K562 (cell line): ENCODE results near the gene CDCA5. TPM values are rescaled to one million over a fixed set of nuclear protein-coding genes. Genes with fewer than 3 reads are reported as not detected.
A peak's percentile ranks its signal among the peaks of the same experiment; 100 is the strongest.

ENCODE experiments used
- ARID3B ChIP-seq: fragments of 250-450 bp; sonication (Bioruptor Pico); IDR thresholded peaks from 2 replicates; pipeline ENCODE4 v1.4.0; 2020; ENCODE audit warnings: borderline replicate concordance
- CEBPB ChIP-seq: fragments of 450-650 bp; IDR thresholded peaks from 2 replicates; pipeline ENCODE4 v1.6.1; 2016; ENCODE audit warnings: missing genetic modification characterization, missing compliant biosample characterization
- DACH1 ChIP-seq: fragments of 450-650 bp; IDR thresholded peaks from 2 replicates; pipeline ENCODE4 v1.6.1; 2018; ENCODE audit not compliant: partially characterized antibody
- ELF4 ChIP-seq: fragments of 450-650 bp; formaldehyde crosslinking; IDR thresholded peaks from 2 replicates; pipeline ENCODE4 v1.4.0; 2022; ENCODE audit warnings: missing genetic modification characterization
- EZH2 ChIP-seq: IDR thresholded peaks from 2 replicates; pipeline ENCODE4 v1.6.1; 2012; ENCODE audit warnings: low read depth, mild to moderate bottlenecking, inconsistent platforms, low read length, borderline replicate concordance
- FOXK1 ChIP-seq: sonication (generic); formaldehyde crosslinking; IDR thresholded peaks from 2 replicates; pipeline ENCODE4 v1.8.0; 2022; ENCODE audit warnings: missing genetic modification reagents, mild to moderate bottlenecking, borderline replicate concordance
- GABPA ChIP-seq: fragments of 200-800 bp; sonication (Bioruptor generic); conservative IDR thresholded peaks from 2 replicates; pipeline ENCODE4 v1.6.1; 2016; ENCODE audit warnings: low read depth, missing genetic modification characterization, missing compliant biosample characterization
- HNRNPH1 ChIP-seq: fragments of 200-400 bp; formaldehyde crosslinking; optimal IDR thresholded peaks from 2 replicates; pipeline ENCODE3; 2017; ENCODE audit warnings: low read depth, mild to moderate bottlenecking, low read length, moderate library complexity
- KLF16 ChIP-seq: IDR thresholded peaks from 2 replicates; pipeline ENCODE4 v1.6.1; 2016; ENCODE audit warnings: antibody characterized with exemption
- SP1 ChIP-seq: sonication (generic); formaldehyde crosslinking; IDR thresholded peaks from 2 replicates; pipeline ENCODE4 v1.8.1; 2022; ENCODE audit warnings: mild to moderate bottlenecking, missing genetic modification reagents
- TAL1 ChIP-seq: fragments of 450-650 bp; IDR thresholded peaks from 2 replicates; pipeline ENCODE4 v1.6.1; 2016; ENCODE audit warnings: mild to moderate bottlenecking
- TSC22D4 ChIP-seq: fragments of 450-650 bp; IDR thresholded peaks from 2 replicates; pipeline ENCODE4 v1.6.1; 2016; ENCODE audit warnings: missing genetic modification characterization, missing biosample characterization, control low read depth
- U2AF1 ChIP-seq: fragments of 200-400 bp; formaldehyde crosslinking; optimal IDR thresholded peaks from 2 replicates; pipeline ENCODE3; 2017; ENCODE audit warnings: mild to moderate bottlenecking, low read depth, low read length, moderate library complexity
- XRCC5 ChIP-seq: fragments of 200-400 bp; formaldehyde crosslinking; IDR thresholded peaks from 2 replicates; pipeline ENCODE4 v1.6.1; 2017; ENCODE audit warnings: low read depth, mild to moderate bottlenecking, low read length
- ZFP1 ChIP-seq: fragments of 450-650 bp; formaldehyde crosslinking; IDR thresholded peaks from 2 replicates; pipeline ENCODE4 v1.4.0; 2020; ENCODE audit warnings: mild to moderate bottlenecking, mixed read lengths
- ZFPM2 ChIP-seq: fragments of 250-450 bp; sonication (Bioruptor Pico); IDR thresholded peaks from 2 replicates; pipeline ENCODE4 v1.5.1; 2022; ENCODE audit warnings: mild to moderate bottlenecking
- ZNF76 ChIP-seq: fragments of 250-450 bp; sonication (Bioruptor Pico); IDR thresholded peaks from 2 replicates; pipeline ENCODE4 v1.4.0; 2020; ENCODE audit warnings: mild to moderate bottlenecking, moderate library complexity, borderline replicate concordance
- polyA plus RNA-seq, 8 experiments: library from polyadenylated mRNA; depleted of rRNA in 4 of 8; stranded (reverse) in 5 of 8; unstranded in 3 of 8; fragments of >200 nt; fragmentation: Nextera tagmentation in 2 of 8; fragmentation: Illumina TruSeq in 1 of 8; extraction: Ambion mirVana in 2 of 8; extraction: Trizol in 1 of 8; gene quantifications; 2 replicates each; pipeline versions ENCODE4 v1.2.1 to v1.2.3, GENCODE V29; 2011 to 2014; ENCODE audit warnings: inconsistent platforms in 1 of 8, missing spikeins in 1 of 8
- total RNA-seq, 7 experiments: library from RNA; depleted of rRNA in 6 of 7; stranded (reverse); fragments of >200 nt in 6 of 7; fragmentation: Illumina TruSeq in 2 of 7; extraction: Trizol in 2 of 7; gene quantifications; 2 replicates each; pipeline versions ENCODE4 v1.2.1 to v1.2.3, GENCODE V29; 2011 to 2021; ENCODE audit warnings: low replicate concordance in 1 of 7
- TF ChIP-seq, protein P1 (sequence below): fragments of 450-650 bp; IDR thresholded peaks from 2 replicates; pipeline ENCODE4 v1.6.1; 2016
- TF ChIP-seq, protein P2 (sequence below): fragments of 150-350 bp; IDR thresholded peaks from 2 replicates; pipeline ENCODE4 v1.6.1; 2014; ENCODE audit warnings: low read depth, mild to moderate bottlenecking, low read length, borderline replicate concordance
- TF ChIP-seq, protein P3 (sequence below): sonication (generic); formaldehyde crosslinking; IDR thresholded peaks from 2 replicates; pipeline ENCODE4 v1.8.1; 2023; ENCODE audit warnings: mild to moderate bottlenecking, missing genetic modification reagents

CDCA5 gene
- total and polyA plus RNA-seq, 9 of the 15 experiments (the other 6 are each of a cell fraction or from before 2014, with no cell fraction given), result 18.9 to 94.3 (median 64.6) TPM

- TF ChIP-seq, protein P1, sequence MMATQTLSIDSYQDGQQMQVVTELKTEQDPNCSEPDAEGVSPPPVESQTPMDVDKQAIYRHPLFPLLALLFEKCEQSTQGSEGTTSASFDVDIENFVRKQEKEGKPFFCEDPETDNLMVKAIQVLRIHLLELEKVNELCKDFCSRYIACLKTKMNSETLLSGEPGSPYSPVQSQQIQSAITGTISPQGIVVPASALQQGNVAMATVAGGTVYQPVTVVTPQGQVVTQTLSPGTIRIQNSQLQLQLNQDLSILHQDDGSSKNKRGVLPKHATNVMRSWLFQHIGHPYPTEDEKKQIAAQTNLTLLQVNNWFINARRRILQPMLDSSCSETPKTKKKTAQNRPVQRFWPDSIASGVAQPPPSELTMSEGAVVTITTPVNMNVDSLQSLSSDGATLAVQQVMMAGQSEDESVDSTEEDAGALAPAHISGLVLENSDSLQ, result no peak
- TF ChIP-seq ZFP1 (no peak), KLF16 (no peak), ZFPM2 (CRISPR knock-in tag) (no peak), TSC22D4 (no peak), CEBPB (no peak), XRCC5 (no peak), GABPA (tag) (peak; percentile 99), FOXK1 (CRISPR knock-in tag) (no peak), TAL1 (no peak), ELF4 (CRISPR knock-in tag) (peak; percentile 96), DACH1 (no peak), HNRNPH1 (no peak), ZNF76 (peak; percentile 27; the same call in 1 of the 2 replicates), ARID3B (CRISPR knock-in tag) (no peak), U2AF1 (no peak), SP1 (CRISPR knock-in tag) (peak; percentile 100), EZH2 (no peak)
- TF ChIP-seq, protein P2, sequence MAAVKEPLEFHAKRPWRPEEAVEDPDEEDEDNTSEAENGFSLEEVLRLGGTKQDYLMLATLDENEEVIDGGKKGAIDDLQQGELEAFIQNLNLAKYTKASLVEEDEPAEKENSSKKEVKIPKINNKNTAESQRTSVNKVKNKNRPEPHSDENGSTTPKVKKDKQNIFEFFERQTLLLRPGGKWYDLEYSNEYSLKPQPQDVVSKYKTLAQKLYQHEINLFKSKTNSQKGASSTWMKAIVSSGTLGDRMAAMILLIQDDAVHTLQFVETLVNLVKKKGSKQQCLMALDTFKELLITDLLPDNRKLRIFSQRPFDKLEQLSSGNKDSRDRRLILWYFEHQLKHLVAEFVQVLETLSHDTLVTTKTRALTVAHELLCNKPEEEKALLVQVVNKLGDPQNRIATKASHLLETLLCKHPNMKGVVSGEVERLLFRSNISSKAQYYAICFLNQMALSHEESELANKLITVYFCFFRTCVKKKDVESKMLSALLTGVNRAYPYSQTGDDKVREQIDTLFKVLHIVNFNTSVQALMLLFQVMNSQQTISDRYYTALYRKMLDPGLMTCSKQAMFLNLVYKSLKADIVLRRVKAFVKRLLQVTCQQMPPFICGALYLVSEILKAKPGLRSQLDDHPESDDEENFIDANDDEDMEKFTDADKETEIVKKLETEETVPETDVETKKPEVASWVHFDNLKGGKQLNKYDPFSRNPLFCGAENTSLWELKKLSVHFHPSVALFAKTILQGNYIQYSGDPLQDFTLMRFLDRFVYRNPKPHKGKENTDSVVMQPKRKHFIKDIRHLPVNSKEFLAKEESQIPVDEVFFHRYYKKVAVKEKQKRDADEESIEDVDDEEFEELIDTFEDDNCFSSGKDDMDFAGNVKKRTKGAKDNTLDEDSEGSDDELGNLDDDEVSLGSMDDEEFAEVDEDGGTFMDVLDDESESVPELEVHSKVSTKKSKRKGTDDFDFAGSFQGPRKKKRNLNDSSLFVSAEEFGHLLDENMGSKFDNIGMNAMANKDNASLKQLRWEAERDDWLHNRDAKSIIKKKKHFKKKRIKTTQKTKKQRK, result no peak
- TF ChIP-seq, protein P3, sequence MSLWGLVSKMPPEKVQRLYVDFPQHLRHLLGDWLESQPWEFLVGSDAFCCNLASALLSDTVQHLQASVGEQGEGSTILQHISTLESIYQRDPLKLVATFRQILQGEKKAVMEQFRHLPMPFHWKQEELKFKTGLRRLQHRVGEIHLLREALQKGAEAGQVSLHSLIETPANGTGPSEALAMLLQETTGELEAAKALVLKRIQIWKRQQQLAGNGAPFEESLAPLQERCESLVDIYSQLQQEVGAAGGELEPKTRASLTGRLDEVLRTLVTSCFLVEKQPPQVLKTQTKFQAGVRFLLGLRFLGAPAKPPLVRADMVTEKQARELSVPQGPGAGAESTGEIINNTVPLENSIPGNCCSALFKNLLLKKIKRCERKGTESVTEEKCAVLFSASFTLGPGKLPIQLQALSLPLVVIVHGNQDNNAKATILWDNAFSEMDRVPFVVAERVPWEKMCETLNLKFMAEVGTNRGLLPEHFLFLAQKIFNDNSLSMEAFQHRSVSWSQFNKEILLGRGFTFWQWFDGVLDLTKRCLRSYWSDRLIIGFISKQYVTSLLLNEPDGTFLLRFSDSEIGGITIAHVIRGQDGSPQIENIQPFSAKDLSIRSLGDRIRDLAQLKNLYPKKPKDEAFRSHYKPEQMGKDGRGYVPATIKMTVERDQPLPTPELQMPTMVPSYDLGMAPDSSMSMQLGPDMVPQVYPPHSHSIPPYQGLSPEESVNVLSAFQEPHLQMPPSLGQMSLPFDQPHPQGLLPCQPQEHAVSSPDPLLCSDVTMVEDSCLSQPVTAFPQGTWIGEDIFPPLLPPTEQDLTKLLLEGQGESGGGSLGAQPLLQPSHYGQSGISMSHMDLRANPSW, result peak; percentile 76
Measured at GRCh38 chr11:65083834-65084597, at the start of gene CDCA5, which contains the start of gene ZFPL1 (continued).
